ENCODE data around the gene TECPR1.

GRCh38 chr7:98227939-98228338, 24.1 kb downstream of the TECPR1 start:
- TF ChIP-seq CTCF (IDR thresholded peaks at IDR 0.05; ENCODE audit: extremely low read depth in 1 of 2, insufficient read depth in 1 of 2, low read depth in 1 of 2, low read length in 2 of 2) (no peak), FOS (IDR thresholded peaks at IDR 0.05; ENCODE audit: borderline replicate concordance, insufficient read depth, low read length) (no peak), MAX (IDR thresholded peaks at IDR 0.05; ENCODE audit: insufficient read depth, insufficient read length) (no peak), POLR2A (IDR thresholded peaks at IDR 0.05; ENCODE audit: low read depth, low read length) (no peak), JUN (IDR thresholded peaks at IDR 0.05; ENCODE audit: borderline replicate concordance, insufficient read depth, insufficient read length, low read depth) (no peak)
